SHP77 treated with DMSO at 0.1 percent for 48 hours (cell line): ENCODE measurements around the gene CDH24.

Experiments
- DNase-seq: peaks from one replicate; lab custom pipeline; 2025; lab: John Stamatoyannopoulos, UW

CDH24 gene

GRCh38 chr14:23060536-23061260 lies 3.4 kb upstream of the CDH24 start:
- DNase-seq, result no peak

GRCh38 chr14:23058654-23059504 lies 1.6 kb upstream of the CDH24 start:
- no peak for DNase-seq

GRCh38 chr14:23057757-23058653 lies 685 bp upstream of the CDH24 start:
- DNase-seq, result no peak

- no peak for DNase-seq
Measured at GRCh38 chr14:23056145-23056955, 970 bp downstream of the CDH24 start.

GRCh38 chr14:23055621-23056144 lies 1.6 kb downstream of the CDH24 start:
- no peak for DNase-seq

GRCh38 chr14:23055147-23055550 lies 2.2 kb downstream of the CDH24 start:
- DNase-seq, result no peak

GRCh38 chr14:23054000-23054811 lies 3.1 kb downstream of the CDH24 start:
- no peak for DNase-seq

GRCh38 chr14:23053426-23053825 lies 3.9 kb downstream of the CDH24 start:
- no peak for DNase-seq

GRCh38 chr14:23052671-23053070 lies 4.6 kb downstream of the CDH24 start:
- no peak for DNase-seq

GRCh38 chr14:23052182-23052623 lies 5.1 kb downstream of the CDH24 start:
- no peak for DNase-seq

- DNase-seq, result no peak
Measured at GRCh38 chr14:23051141-23052057, 5.9 kb downstream of the CDH24 start.

- no peak for DNase-seq
Measured at GRCh38 chr14:23049011-23049410, 8.3 kb downstream of the CDH24 start.

- DNase-seq, result no peak
Measured at GRCh38 chr14:23047751-23048693, 9.3 kb downstream of the CDH24 start.

GRCh38 chr14:23047034-23047634 lies 10.2 kb downstream of the CDH24 start:
- DNase-seq, result no peak

GRCh38 chr14:23045419-23046357 lies 11.6 kb downstream of the CDH24 start:
- DNase-seq, result no peak

GRCh38 chr14:23044840-23045239 lies 12.5 kb downstream of the CDH24 start:
- DNase-seq, result no peak
